Left hindlimb (tissue), 1 donor: Measurements from ENCODE around the gene EGFR.
"Not testable (repeated sequence)": the region's sequence is repeated elsewhere in the genome, so short reads cannot be mapped to it uniquely, and the experiment has no call there.

Experiments
- DNase-seq: peaks from one replicate; pipeline ENCODE4 v3.0.0-alpha.2; 2018

EGFR gene

DNA sequence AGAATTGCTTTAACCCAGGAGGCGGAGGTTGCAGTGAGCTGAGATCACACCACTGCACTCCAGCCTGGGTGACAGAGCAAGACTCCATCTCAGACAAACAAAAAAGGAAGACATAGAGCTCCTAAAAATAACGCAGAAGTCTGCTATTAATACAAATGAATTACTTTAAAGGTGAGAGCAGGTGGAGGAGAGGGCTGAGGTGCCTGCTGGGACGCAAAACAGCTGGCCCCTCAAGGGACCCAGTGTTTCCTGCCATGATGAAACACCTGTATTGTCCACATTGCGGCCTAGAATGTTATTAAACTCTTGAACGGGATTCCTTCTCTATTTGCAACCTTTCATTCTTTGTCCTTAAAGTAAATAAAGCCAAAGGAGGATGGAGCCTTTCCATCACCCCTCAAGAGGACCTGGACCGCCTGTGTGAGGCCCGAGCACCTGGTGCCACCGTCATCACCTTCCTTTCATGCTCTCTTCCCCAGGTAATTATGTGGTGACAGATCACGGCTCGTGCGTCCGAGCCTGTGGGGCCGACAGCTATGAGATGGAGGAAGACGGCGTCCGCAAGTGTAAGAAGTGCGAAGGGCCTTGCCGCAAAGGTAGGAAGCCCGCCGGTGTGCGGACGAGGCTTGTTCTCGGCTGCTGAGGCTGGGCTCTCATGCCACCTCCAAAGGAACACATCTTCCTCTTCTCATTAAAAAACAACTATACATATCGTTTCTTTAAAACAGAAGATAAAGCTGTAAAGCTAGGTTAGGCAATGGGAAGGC lies 136.7 kb downstream of the EGFR start:
- DNase-seq, result peak; percentile 11

DNA sequence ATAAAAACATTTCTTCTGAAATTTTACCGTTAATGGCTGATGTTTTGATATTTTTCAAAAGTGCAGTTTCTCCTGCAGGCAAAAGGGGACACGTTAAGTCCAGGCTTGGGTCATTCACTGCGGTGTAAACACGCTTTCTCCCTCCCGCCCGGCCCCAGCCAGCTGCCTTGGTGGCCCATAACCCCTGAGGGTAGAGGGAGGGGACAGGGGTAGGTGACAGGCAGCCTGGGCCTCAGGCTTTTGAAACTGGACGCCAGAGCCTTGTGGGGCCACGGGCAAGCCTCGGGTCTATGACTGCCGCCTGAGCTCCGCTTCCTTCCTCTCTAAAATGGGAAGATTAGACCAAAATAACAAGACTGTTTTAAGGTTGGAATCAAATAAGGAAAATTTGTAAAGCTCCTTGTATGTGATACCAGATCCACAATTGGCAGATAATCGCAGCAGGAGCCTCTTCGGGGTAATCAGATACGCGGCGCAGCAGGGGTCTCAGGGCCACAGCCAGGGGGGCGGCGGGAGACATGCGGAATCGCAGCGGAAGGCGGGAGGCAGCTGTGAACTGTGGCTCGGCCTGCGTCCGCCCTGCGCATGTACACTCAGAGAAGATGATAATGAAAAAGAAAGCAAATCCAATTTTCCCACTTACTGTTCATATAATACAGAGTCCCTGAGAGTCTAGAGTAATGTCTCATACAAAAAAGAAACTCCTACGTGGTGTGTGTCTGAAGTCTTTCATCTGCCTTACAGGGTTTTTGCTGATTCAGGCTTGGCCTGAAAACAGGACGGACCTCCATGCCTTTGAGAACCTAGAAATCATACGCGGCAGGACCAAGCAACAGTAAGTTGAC lies 138.3 kb downstream of the EGFR start:
- peak; percentile 44 for DNase-seq

DNA sequence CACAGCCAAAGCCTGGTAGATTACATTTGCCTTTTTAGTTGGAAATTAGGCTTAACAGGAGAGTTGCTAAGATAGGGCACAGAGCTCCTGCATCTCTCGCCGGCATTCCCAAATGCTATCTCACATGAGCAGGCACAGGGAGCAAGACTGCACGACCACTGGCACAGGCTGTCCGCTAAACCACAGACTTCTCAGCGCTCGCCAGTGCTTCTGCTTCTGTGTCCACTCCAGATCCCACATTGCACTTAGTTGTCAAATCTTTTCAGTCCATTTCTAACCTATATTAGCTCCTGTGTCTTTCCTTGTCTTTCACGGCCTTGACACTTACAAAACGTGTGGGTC lies 138.9 kb downstream of the EGFR start:
- peak; percentile 31 for DNase-seq

DNA sequence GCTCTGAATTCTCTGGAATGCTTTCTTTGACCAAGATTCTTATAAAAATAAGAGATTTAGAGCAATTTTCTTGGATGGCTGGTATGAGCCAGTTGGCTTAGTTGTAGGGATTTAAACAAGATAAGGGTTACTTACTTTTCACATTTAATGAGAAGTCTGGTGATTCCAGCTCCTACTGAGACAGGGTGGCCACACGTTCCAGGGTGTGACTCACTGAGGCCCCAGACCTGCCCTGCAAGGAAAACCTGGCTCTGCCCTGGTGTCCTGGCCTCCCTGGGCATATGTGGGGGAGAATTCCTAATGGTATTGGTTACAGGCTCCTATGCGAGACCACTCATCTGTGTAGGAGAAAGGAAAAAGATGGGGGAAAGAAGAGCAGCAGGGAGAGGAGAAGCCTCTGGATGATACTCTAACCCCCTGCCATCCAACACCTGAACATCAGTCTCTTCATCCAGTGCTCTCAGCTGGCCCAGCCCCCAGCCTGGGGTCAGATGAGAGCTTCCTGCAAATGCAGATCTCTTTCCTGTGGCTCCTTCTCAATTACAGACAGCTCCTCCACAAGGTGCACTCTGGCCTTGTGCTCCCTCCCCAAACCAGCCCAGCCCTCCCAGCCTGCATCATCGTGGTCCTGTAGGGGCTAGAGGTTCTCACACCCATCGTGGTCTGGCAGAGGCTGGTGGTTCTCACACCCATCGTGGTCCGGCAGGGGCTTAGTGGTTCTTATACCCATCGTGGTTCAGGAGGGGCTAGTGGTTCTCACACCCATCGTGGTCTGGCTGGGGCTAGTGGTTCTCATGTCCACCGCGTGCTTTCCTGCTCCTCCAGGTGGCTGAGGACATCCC lies 139.9 kb downstream of the EGFR start:
- DNase-seq, result no peak

DNA sequence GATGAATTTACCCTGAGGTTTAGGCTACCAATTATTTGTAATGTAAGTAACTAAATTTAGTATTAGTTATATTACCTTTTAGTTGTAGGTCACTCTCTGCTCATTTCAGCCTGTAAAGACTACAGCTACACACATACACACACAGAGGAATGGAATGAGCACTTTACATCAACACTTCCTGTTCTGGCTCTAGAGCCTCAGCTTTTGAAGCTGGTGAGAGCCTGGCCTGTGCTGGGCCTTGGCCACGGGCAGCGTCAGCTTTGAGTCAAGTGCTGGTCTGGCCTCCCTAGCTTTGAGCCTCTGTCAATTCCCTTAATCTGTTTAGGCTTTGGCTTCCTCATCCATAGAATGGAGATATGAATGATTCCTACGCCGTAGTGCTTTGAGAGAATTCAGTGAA lies 141.7 kb downstream of the EGFR start:
- no peak for DNase-seq

DNA sequence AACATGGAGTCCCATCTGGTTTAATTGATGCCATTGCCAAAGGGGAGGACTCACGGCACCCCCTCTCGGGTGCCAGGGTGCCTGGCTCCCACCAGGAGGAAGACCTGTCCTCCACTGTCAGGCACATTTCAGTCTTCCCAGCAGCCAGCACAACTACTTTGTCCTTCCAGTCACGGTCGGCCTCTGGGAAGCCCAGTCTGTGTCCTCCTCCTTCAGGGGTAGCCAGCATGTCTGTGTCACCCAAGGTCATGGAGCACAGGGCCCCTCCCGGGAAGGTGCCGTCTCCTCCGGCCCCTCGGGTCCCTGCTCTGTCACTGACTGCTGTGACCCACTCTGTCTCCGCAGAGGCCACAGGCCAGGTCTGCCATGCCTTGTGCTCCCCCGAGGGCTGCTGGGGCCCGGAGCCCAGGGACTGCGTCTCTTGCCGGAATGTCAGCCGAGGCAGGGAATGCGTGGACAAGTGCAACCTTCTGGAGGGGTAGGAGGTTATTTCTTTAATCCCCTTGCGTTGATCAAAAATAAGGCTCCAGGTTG lies 142.4 kb downstream of the EGFR start:
- DNase-seq, result peak; percentile 26

DNA sequence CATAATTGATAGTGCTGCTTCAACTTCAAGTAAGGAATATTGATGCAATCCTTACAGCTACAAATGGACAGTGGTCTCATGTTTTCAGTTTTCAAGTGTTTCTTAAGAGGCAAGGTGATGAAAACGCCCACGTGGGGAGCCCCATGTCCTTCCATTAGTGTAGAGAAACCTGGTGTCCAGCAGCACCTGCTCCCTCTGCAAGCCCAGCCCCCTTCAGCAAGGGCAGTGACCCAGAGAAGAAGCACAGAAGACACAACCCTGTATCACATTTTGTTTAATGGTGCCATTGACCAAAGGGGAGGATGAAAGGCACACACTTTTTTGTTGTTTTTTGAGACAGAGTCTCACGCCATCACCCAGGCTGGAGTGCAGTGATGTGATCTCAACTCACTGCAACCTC lies 143.7 kb downstream of the EGFR start:
- DNase-seq, result no peak

DNA sequence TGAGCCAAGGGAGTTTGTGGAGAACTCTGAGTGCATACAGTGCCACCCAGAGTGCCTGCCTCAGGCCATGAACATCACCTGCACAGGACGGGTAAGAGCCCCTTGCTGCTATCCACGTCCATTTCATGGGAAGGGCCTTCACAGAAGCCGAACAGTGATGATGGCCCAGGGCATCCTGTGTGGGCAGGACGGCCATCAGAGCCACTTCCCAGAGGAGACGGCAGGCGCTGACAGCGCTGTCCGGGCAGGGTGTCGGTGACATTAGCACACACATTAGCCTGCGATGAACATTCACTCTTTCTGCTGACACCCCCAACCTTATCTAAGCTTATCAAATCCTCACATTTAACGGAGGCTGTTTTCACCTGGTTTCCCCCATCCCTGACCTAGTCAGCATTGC lies 144.9 kb downstream of the EGFR start:
- DNase-seq, result peak; percentile 10

DNA sequence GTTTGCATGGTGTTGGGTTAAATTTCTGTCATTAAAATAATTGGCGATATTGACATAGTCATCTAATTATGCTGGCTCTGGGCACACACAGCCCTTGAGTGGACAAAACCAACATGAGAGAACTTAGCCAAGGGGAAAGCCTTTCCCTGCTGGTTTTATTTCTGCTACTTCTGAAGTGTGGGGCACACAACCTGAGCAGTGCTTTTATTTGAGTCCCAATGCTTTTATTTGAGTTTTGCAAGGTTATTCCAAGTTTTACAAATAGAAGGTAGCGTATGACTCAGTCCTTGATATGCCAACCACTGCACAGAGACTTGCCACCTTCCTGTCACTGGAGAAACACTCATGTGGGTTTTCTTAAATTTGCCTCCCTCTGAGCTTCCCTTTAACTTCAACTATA lies 145.7 kb downstream of the EGFR start:
- no peak for DNase-seq

DNA sequence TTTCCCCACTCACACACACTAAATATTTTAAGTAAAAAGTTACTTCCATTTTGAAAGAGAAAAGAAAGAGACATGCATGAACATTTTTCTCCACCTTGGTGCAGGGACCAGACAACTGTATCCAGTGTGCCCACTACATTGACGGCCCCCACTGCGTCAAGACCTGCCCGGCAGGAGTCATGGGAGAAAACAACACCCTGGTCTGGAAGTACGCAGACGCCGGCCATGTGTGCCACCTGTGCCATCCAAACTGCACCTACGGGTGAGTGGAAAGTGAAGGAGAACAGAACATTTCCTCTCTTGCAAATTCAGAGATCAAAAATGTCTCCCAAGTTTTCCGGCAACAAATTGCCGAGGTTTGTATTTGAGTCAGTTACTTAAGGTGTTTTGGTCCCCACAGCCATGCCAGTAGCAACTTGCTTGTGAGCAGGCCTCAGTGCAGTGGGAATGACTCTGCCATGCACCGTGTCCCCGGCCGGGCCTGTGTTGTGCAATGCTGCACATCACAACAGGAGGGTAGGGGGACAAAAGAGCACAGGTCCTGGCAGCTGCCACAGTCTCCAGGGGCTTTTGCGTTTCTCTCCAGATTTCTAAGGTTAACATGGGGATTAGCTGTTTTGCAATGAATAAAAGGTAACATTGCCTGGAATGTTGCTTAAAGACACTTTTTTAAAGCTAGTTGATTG lies 146.5 kb downstream of the EGFR start:
- peak; percentile 7 for DNase-seq

DNA sequence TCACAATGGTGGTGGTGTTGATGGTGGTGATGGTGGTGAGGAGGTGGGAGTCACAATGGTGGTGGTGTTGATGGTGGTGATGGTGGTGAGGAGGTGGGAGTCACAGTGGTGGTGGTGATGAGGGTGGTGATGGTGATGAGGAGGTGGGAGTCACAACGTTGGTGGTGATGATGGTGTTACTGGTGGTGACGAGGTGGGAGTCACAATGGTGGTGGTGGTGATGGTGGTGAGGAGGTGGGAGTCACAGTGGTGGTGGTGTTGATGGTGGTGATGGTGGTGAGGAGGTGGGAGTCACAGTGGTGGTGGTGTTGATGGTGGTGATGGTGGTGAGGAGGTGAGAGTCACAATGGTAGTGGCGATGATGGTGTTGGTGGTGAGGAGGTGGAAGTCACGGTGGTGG lies 148.5 kb downstream of the EGFR start:
- DNase-seq, result not testable (repeated sequence)

DNA sequence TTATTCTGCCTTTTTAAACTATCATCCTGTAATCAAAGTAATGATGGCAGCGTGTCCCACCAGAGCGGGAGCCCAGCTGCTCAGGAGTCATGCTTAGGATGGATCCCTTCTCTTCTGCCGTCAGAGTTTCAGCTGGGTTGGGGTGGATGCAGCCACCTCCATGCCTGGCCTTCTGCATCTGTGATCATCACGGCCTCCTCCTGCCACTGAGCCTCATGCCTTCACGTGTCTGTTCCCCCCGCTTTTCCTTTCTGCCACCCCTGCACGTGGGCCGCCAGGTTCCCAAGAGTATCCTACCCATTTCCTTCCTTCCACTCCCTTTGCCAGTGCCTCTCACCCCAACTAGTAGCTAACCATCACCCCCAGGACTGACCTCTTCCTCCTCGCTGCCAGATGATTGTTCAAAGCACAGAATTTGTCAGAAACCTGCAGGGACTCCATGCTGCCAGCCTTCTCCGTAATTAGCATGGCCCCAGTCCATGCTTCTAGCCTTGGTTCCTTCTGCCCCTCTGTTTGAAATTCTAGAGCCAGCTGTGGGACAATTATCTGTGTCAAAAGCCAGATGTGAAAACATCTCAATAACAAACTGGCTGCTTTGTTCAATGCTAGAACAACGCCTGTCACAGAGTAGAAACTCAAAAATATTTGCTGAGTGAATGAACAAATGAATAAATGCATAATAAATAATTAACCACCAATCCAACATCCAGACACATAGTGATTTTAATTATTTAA lies 151.7 kb downstream of the EGFR start:
- DNase-seq, result peak; percentile 27

DNA sequence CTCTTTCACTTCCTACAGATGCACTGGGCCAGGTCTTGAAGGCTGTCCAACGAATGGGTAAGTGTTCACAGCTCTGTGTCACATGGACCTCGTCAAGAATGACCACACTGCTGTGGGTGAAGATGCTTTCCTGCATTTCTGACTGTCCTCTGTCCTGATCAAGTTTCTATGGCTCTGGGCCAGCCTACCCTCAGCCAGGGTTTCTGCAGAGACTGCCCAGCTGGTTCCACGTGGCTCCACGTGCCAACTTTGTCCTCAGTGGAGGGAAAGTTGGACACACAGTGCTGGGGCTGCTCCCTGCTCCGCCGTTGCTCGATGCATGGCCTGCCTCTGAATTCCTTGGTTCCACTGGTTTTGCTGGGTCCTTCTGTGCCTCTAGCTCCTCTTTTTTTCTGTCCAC lies 152.3 kb downstream of the EGFR start:
- peak; percentile 34 for DNase-seq

DNA sequence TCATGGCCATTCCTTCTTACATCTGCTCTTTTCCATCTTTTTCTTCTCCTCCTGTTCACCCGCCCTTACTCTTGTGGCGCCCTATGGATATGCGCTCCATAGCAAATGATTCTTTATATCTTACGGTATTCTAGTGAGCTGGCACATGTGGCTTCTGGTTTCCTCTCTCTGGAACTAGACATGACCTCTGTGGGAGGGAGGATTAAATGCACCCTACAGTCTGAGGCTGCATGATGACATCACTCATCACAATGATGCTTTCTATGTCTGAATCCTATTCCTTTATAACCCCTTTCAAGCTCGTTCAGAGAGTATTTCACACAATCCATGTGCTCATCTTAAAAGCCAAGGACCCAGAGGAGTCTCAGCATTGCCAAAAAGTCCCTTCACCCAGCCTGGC lies 153.3 kb downstream of the EGFR start:
- DNase-seq, result peak; percentile 25

DNA sequence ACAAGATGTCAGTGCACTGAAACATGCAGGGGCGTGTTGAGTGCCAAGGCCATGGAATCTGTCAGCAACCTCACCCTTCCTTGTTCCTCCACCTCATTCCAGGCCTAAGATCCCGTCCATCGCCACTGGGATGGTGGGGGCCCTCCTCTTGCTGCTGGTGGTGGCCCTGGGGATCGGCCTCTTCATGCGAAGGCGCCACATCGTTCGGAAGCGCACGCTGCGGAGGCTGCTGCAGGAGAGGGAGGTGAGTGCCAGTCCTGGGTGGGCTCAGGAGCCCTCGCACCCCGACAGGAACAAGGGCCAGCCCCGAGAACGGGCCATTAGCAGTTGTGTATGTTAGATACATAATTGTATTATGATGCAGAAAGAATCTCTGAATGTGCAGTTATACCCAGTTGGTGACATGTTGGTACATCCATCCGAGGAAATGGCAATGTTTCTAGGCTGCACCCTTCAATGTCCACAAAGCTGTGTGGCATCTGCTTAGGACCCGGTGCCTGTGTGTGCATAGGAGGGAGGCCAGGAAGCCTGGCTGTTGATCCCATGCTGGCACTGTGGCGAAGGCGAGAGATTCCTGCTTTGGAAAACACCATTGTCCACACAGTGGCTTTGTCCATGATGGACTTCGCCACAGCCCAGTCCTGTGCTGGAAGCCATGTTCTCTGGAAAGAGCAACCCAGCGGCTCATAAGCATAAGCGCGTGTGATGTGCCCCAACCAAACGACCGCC lies 154.2 kb downstream of the EGFR start:
- DNase-seq, result peak; percentile 2

DNA sequence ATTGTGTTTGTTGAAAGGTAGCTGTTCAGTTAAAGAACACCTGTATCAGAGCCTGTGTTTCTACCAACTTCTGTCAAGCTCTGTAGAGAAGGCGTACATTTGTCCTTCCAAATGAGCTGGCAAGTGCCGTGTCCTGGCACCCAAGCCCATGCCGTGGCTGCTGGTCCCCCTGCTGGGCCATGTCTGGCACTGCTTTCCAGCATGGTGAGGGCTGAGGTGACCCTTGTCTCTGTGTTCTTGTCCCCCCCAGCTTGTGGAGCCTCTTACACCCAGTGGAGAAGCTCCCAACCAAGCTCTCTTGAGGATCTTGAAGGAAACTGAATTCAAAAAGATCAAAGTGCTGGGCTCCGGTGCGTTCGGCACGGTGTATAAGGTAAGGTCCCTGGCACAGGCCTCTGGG lies 154.9 kb downstream of the EGFR start:
- peak; percentile 4 for DNase-seq

DNA sequence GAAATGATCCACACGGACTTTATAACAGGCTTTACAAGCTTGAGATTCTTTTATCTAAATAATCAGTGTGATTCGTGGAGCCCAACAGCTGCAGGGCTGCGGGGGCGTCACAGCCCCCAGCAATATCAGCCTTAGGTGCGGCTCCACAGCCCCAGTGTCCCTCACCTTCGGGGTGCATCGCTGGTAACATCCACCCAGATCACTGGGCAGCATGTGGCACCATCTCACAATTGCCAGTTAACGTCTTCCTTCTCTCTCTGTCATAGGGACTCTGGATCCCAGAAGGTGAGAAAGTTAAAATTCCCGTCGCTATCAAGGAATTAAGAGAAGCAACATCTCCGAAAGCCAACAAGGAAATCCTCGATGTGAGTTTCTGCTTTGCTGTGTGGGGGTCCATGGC lies 155.6 kb downstream of the EGFR start:
- DNase-seq, result peak; percentile 2

DNA sequence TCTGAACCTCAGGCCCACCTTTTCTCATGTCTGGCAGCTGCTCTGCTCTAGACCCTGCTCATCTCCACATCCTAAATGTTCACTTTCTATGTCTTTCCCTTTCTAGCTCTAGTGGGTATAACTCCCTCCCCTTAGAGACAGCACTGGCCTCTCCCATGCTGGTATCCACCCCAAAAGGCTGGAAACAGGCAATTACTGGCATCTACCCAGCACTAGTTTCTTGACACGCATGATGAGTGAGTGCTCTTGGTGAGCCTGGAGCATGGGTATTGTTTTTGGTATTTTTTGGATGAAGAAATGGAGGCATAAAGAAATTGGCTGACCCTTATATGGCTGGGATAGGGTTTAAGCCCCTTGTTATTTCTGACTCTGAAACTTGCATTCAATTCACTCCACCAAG lies 156.0 kb downstream of the EGFR start:
- peak; percentile 16 for DNase-seq

DNA sequence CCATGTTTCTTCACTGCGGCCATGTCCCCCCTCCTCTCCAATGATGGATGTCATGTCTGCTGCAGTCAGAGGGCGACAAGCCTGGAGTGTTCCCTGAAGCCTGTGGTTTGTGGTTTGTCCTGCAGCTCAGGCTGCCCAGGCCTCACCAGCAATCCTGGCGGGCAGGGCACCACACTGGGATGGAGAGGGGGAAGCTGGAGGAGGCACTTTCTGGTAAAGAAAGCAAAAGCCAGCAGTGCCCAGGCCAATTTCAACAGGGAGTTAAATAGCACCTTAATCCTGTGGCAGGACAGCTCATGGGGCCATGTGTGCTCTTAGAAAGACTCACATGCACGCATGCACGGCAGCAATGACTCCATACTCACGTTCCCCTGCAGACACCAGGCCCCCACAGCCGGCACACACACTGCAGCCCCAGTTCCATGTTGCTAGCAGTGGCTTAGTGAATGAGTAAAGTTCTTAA lies 158.3 kb downstream of the EGFR start:
- DNase-seq, result peak; percentile 72

DNA sequence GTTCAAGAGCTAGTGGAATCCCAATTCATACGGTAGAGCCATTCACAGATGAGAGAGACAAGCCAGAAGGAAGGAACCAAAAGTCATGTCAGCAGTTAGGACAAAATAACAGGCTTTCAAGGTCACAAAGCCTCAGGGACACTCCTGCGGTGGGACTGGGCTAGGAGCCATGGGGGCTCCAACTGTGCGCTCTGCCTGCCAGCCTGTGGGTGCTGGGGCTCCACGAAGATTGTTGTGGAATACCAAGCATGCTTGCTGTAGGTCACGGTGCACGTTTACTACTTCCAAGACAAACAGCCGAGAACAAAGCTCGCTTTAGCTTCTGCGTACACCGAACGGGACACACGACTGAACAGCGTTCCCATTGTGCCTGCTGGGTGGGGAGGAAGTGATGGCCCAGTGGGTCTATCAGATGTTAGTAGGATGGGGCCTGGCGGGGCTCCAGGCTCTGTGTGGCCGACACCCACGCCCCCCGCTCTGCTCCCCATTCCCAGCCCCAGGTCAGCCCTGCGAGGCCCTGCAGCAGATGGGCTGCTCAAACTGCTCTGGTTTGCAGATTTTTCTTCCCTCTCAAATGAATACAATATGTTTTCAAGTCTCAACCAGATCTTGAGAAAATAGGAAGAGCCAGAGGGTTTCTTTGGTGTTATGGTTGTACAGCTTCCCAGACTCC lies 158.9 kb downstream of the EGFR start:
- peak; percentile 72 for DNase-seq
